GM18499 (cell line): Measurements from ENCODE around the gene BTBD8.

Source experiments
- ATAC-seq: cut with Tn5 transposase; IDR thresholded peaks from one replicate; pipeline ENCODE4 v1.9.1; 2021; ENCODE audit warnings: moderate number of reproducible peaks; ENCODE audit not compliant: insufficient read depth, unreplicated experiment

Gene BTBD8

GRCh38 chr1:92186081-92186480 is 105.9 kb downstream of the BTBD8 start:
- no peak for ATAC-seq

- no peak for ATAC-seq
These were observed 108.5 kb downstream of the BTBD8 start for GRCh38 chr1:92188436-92189255.

GRCh38 chr1:92191726-92192125 is 111.6 kb downstream of the BTBD8 start:
- ATAC-seq = no peak

- ATAC-seq = no peak
These were observed 112.1 kb downstream of the BTBD8 start for GRCh38 chr1:92192246-92192645.

GRCh38 chr1:92194511-92194910 is 114.4 kb downstream of the BTBD8 start:
- ATAC-seq = no peak

GRCh38 chr1:92201973-92202372 is 121.8 kb downstream of the BTBD8 start:
- ATAC-seq = no peak

- no peak for ATAC-seq
These were observed 123.0 kb downstream of the BTBD8 start for GRCh38 chr1:92203105-92203504.

- no peak for ATAC-seq
These were observed 130.6 kb downstream of the BTBD8 start for GRCh38 chr1:92210701-92211100.

- no peak for ATAC-seq
These were observed 131.0 kb downstream of the BTBD8 start for GRCh38 chr1:92211166-92211565.

GRCh38 chr1:92217721-92218120 is 137.6 kb downstream of the BTBD8 start, which contains the start of gene C1orf146:
C1orf146 (plus strand) TSS chr1:92217915; CDS start chr1:92231421, 13,506 bp downstream.
- ATAC-seq = no peak

- ATAC-seq = no peak
These were observed 138.4 kb downstream of the BTBD8 start for GRCh38 chr1:92218559-92218958.

- no peak for ATAC-seq
These were observed 138.9 kb downstream of the BTBD8 start for GRCh38 chr1:92219028-92219427.

- ATAC-seq = no peak
These were observed 148.3 kb downstream of the BTBD8 start for GRCh38 chr1:92228401-92228800.

GRCh38 chr1:92230736-92231135 is 150.6 kb downstream of the BTBD8 start:
- ATAC-seq = no peak
